Measurements from ENCODE around the gene APOE. TPM values are rescaled to one million over a fixed set of nuclear protein-coding genes. Genes with fewer than 3 reads are reported as not detected.
A peak's percentile ranks its signal among the peaks of the same experiment; 100 is the strongest.

Gene APOE
- total and polyA plus RNA-seq, 9 of the 15 experiments (the other 6 are each of a cell fraction or from before 2014, with no cell fraction given), result 0.14 to 180 (median 58.1) TPM; not detected in 1

DNA sequence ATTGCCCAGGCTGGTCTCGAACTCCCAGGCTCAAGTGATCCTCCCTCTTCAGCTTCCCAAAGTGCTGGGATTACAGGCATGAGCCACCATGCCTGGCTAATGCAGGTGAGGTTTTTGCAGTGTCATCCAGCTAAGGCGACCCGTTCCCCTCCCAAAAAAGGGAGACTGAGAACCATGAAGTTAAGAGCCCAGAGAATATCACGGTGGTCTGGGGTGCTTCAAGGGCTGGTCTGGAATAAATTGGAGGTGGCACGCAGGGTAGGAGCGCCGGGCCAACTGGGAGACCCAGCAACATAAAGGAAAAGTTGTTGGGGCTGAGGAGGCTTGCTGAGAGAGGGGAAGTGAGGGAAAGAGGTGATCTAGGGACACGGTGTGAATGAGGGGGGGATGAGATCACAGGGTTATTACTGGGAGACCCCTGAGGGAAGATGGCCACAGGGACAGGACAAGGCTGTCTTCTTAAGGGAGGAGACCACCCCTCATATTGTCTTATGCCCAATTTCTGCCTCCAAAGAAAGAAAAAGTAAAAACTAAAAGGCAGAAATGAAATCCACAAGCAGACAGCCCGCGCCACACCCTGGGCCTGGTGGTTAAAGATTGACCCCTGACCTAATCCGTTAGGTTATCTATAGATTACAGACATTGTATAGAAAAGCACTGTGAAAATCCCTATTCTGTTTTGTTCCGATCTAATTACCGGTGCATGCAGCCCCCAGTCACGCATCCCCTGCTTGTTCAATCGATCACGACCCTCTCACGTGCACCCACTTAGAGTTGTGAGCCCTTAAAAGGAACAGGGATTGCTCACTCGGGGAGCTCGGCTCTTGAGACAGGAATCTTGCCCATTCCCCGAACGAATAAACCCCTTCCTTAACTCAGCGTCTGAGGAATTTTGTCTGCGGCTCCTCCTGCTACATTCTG is 8.2 kb downstream of the APOE start (continued):
- TF ChIP-seq, protein P1, sequence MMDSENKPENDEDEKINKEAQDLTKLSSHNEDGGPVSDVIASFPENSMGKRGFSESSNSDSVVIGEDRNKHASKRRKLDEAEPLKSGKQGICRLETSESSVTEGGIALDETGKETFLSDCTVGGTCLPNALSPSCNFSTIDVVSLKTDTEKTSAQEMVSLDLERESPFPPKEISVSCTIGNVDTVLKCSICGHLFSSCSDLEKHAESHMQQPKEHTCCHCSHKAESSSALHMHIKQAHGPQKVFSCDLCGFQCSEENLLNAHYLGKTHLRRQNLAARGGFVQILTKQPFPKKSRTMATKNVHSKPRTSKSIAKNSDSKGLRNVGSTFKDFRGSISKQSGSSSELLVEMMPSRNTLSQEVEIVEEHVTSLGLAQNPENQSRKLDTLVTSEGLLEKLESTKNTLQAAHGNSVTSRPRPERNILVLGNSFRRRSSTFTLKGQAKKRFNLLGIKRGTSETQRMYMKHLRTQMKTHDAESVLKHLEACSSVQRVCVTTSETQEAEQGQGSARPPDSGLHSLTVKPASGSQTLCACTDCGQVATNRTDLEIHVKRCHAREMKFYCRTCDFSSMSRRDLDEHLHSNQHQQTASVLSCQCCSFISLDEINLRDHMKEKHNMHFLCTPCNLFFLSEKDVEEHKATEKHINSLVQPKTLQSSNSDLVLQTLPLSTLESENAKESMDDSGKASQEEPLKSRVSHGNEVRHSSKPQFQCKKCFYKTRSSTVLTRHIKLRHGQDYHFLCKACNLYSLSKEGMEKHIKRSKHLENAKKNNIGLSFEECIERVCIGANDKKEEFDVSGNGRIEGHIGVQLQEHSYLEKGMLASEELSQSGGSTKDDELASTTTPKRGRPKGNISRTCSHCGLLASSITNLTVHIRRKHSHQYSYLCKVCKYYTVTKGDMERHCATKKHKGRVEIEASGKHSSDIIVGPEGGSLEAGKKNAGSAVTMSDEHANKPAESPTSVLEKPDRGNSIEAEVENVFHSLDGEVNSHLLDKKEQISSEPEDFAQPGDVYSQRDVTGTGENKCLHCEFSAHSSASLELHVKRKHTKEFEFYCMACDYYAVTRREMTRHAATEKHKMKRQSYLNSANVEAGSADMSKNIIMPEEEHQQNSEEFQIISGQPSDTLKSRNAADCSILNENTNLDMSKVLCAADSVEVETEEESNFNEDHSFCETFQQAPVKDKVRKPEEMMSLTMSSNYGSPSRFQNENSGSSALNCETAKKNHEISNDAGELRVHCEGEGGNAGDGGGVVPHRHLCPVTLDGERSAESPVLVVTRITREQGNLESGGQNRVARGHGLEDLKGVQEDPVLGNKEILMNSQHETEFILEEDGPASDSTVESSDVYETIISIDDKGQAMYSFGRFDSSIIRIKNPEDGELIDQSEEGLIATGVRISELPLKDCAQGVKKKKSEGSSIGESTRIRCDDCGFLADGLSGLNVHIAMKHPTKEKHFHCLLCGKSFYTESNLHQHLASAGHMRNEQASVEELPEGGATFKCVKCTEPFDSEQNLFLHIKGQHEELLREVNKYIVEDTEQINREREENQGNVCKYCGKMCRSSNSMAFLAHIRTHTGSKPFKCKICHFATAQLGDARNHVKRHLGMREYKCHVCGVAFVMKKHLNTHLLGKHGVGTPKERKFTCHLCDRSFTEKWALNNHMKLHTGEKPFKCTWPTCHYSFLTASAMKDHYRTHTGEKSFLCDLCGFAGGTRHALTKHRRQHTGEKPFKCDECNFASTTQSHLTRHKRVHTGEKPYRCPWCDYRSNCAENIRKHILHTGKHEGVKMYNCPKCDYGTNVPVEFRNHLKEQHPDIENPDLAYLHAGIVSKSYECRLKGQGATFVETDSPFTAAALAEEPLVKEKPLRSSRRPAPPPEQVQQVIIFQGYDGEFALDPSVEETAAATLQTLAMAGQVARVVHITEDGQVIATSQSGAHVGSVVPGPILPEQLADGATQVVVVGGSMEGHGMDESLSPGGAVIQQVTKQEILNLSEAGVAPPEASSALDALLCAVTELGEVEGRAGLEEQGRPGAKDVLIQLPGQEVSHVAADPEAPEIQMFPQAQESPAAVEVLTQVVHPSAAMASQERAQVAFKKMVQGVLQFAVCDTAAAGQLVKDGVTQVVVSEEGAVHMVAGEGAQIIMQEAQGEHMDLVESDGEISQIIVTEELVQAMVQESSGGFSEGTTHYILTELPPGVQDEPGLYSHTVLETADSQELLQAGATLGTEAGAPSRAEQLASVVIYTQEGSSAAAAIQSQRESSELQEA (IDR thresholded peaks at IDR 0.05; ENCODE audit: low read depth), result peak; percentile 52; the same call in 1 of the 2 replicates
- peak; percentile 88 for TF ChIP-seq NCOA1 (IDR thresholded peaks at IDR 0.05; ENCODE audit: low read depth)
